SK-N-SH treated with all-trans-retinoic acid at 6 μM for 48 hours (cell line): ENCODE data around the gene LPCAT3.

Source experiments
- ATAC-seq: fragments of 200-7000 bp; cut with Tn5 transposase; 3 replicates; pipeline ENCODE4 v1.9.1; 2020; ENCODE audit warnings: mild to moderate bottlenecking, moderate library complexity
- ARNTL ChIP-seq: fragments of 450-650 bp; formaldehyde crosslinking; IDR thresholded peaks from 2 replicates; pipeline ENCODE4 v1.5.0; 2020; ENCODE audit warnings: low read depth, mild to moderate bottlenecking, moderate library complexity, borderline replicate concordance
- BACH2 ChIP-seq: fragments of 250-450 bp; sonication (Bioruptor Pico); IDR thresholded peaks from 2 replicates; pipeline ENCODE4 v1.9.0; 2021; ENCODE audit warnings: mild to moderate bottlenecking, borderline replicate concordance
- CREB5 ChIP-seq: fragments of 250-450 bp; sonication (Bioruptor Pico); IDR thresholded peaks from 2 replicates; pipeline ENCODE4 v1.5.1; 2020; ENCODE audit warnings: low read depth, mild to moderate bottlenecking, moderate library complexity
- CSDC2 ChIP-seq: fragments of 250-450 bp; sonication (Bioruptor Pico); IDR thresholded peaks from 2 replicates; pipeline ENCODE4 v1.5.0; 2020; ENCODE audit warnings: mild to moderate bottlenecking, moderate library complexity
- CSRNP3 ChIP-seq: fragments of 250-450 bp; sonication (Bioruptor Pico); IDR thresholded peaks from 2 replicates; pipeline ENCODE4 v1.5.1; 2021; ENCODE audit warnings: mild to moderate bottlenecking, moderate library complexity
- ESRRG ChIP-seq: fragments of 250-450 bp; sonication (Bioruptor Pico); IDR thresholded peaks from 2 replicates; pipeline ENCODE4 v1.6.1; 2021; ENCODE audit warnings: mild to moderate bottlenecking
- GLIS3 ChIP-seq: fragments of 250-450 bp; sonication (Bioruptor Pico); IDR thresholded peaks from 2 replicates; pipeline ENCODE4 v1.5.0; 2020; ENCODE audit warnings: mild to moderate bottlenecking, moderate library complexity
- ISL1 ChIP-seq: fragments of 250-450 bp; sonication (Bioruptor Pico); IDR thresholded peaks from 2 replicates; pipeline ENCODE4 v2.1.2; 2022; ENCODE audit warnings: mild to moderate bottlenecking, moderate library complexity
- OSR1 ChIP-seq: fragments of 250-450 bp; sonication (Bioruptor Pico); IDR thresholded peaks from 2 replicates; pipeline ENCODE4 v1.8.0; 2022; ENCODE audit warnings: moderate library complexity, mild to moderate bottlenecking, inconsistent platforms
- PATZ1 ChIP-seq: fragments of 250-450 bp; sonication (Bioruptor Pico); IDR thresholded peaks from 2 replicates; pipeline ENCODE4 v1.8.0; 2020; ENCODE audit warnings: mild to moderate bottlenecking, moderate library complexity, borderline replicate concordance
- POU6F1 ChIP-seq: fragments of 250-450 bp; sonication (Bioruptor Pico); IDR thresholded peaks from 2 replicates; pipeline ENCODE4 v1.8.0; 2021; ENCODE audit warnings: low read depth, mild to moderate bottlenecking, moderate library complexity, borderline replicate concordance
- PPARA ChIP-seq: fragments of 250-450 bp; sonication (Bioruptor Pico); IDR thresholded peaks from 2 replicates; pipeline ENCODE4 v1.5.0; 2020; ENCODE audit warnings: mild to moderate bottlenecking, borderline replicate concordance
- RARB ChIP-seq: fragments of 250-450 bp; sonication (Bioruptor Pico); IDR thresholded peaks from 2 replicates; pipeline ENCODE4 v1.8.0; 2021; ENCODE audit warnings: mild to moderate bottlenecking, moderate library complexity
- SNAI2 ChIP-seq: fragments of 250-450 bp; sonication (Bioruptor Pico); IDR thresholded peaks from 2 replicates; pipeline ENCODE4 v1.5.0; 2020; ENCODE audit warnings: mild to moderate bottlenecking, moderate library complexity
- TCF4 ChIP-seq: fragments of 250-450 bp; sonication (Bioruptor Pico); IDR thresholded peaks from 2 replicates; pipeline ENCODE4 v1.8.0; 2021; ENCODE audit warnings: mild to moderate bottlenecking, moderate library complexity, borderline replicate concordance
- TOX ChIP-seq: fragments of 250-450 bp; sonication (Bioruptor Pico); IDR thresholded peaks from 2 replicates; pipeline ENCODE4 v1.8.0; 2021; ENCODE audit warnings: mild to moderate bottlenecking, moderate library complexity, borderline replicate concordance
- TSHZ2 ChIP-seq: fragments of 250-450 bp; sonication (Bioruptor Pico); IDR thresholded peaks from 2 replicates; pipeline ENCODE4 v1.5.0; 2020; ENCODE audit warnings: mild to moderate bottlenecking, moderate library complexity
- ZFP3 ChIP-seq: fragments of 250-450 bp; sonication (Bioruptor Pico); IDR thresholded peaks from 2 replicates; pipeline ENCODE4 v1.5.0; 2020; ENCODE audit warnings: mild to moderate bottlenecking, moderate library complexity
- ZFP30 ChIP-seq: fragments of 450-650 bp; formaldehyde crosslinking; IDR thresholded peaks from 2 replicates; pipeline ENCODE4 v1.5.0; 2022; ENCODE audit warnings: mild to moderate bottlenecking, moderate library complexity
- ZNF565 ChIP-seq: fragments of 450-650 bp; formaldehyde crosslinking; conservative IDR thresholded peaks from 2 replicates; pipeline ENCODE4 v1.5.0; 2020; ENCODE audit warnings: low read depth, mild to moderate bottlenecking, moderate library complexity
- ZNF70 ChIP-seq: fragments of 450-650 bp; formaldehyde crosslinking; IDR thresholded peaks from 2 replicates; pipeline ENCODE4 v1.5.0; 2020; ENCODE audit warnings: mild to moderate bottlenecking, moderate library complexity
- ZNF8 ChIP-seq: fragments of 450-650 bp; formaldehyde crosslinking; IDR thresholded peaks from 2 replicates; pipeline ENCODE4 v1.5.0; 2020; ENCODE audit warnings: mild to moderate bottlenecking, moderate library complexity

The LPCAT3 gene

GRCh38 chr12:6975297-6976032 is 42.8 kb downstream of the LPCAT3 start:
- ATAC-seq, result no peak
- no peak for TF ChIP-seq PPARA (CRISPR knock-in tag)
- TF ChIP-seq GLIS3 (CRISPR knock-in tag), result no peak
- no peak for TF ChIP-seq BACH2 (CRISPR knock-in tag)
- TF ChIP-seq ZFP3, result no peak
- no peak for TF ChIP-seq CREB5
- TF ChIP-seq PATZ1 (CRISPR knock-in tag), result no peak
- no peak for TF ChIP-seq ISL1 (CRISPR knock-in tag)
- TF ChIP-seq ZFP30 (CRISPR knock-in tag), result no peak
- TF ChIP-seq CSRNP3 (CRISPR knock-in tag), result no peak
- no peak for TF ChIP-seq ZNF70 (CRISPR knock-in tag)
- TF ChIP-seq POU6F1 (CRISPR knock-in tag), result no peak
- TF ChIP-seq TOX (CRISPR knock-in tag), result no peak
- no peak for TF ChIP-seq CSDC2 (CRISPR knock-in tag)
- no peak for TF ChIP-seq TCF4 (CRISPR knock-in tag)
- TF ChIP-seq ZNF8 (CRISPR knock-in tag), result no peak
- no peak for TF ChIP-seq TSHZ2
- TF ChIP-seq ESRRG (CRISPR knock-in tag), result no peak
- no peak for TF ChIP-seq OSR1 (CRISPR knock-in tag)
- TF ChIP-seq ZNF565 (CRISPR knock-in tag), result no peak
- no peak for TF ChIP-seq RARB (CRISPR knock-in tag)

GRCh38 chr12:6974180-6974579 is 44.1 kb downstream of the LPCAT3 start:
- no peak for ATAC-seq
- no peak for TF ChIP-seq ISL1 (CRISPR knock-in tag)
- TF ChIP-seq CSRNP3 (CRISPR knock-in tag), result no peak
- TF ChIP-seq BACH2 (CRISPR knock-in tag), result no peak
- TF ChIP-seq RARB (CRISPR knock-in tag), result no peak
- TF ChIP-seq ZNF70 (CRISPR knock-in tag), result no peak
- TF ChIP-seq TCF4 (CRISPR knock-in tag), result no peak
- no peak for TF ChIP-seq SNAI2 (CRISPR knock-in tag)
- TF ChIP-seq ARNTL (CRISPR knock-in tag), result no peak
- TF ChIP-seq ZNF8 (CRISPR knock-in tag), result no peak
- TF ChIP-seq GLIS3 (CRISPR knock-in tag), result no peak
- TF ChIP-seq POU6F1 (CRISPR knock-in tag), result no peak
- TF ChIP-seq PPARA (CRISPR knock-in tag), result no peak
- no peak for TF ChIP-seq OSR1 (CRISPR knock-in tag)
- TF ChIP-seq ZFP3, result no peak
- no peak for TF ChIP-seq TOX (CRISPR knock-in tag)
- TF ChIP-seq TSHZ2, result no peak
